NB4 (cell line): Measurements from ENCODE around the gene INSR.
A peak's percentile ranks its signal among the peaks of the same experiment; 100 is the strongest.

Experiments used
- DNase-seq: peaks from one replicate; pipeline ENCODE4 v3.0.0; 2010; ENCODE audit warnings: low read depth
- H3K4me3 ChIP-seq: one replicate; pipeline ENCODE4 v1.5.1; 2011; ENCODE audit warnings: mild to moderate bottlenecking, low read depth, low read length, moderate library complexity
- MYC ChIP-seq: IDR thresholded peaks from 2 replicates; pipeline ENCODE4 v1.6.1; 2011; ENCODE audit warnings: low read depth, low read length
- POLR2A ChIP-seq: IDR thresholded peaks from 2 replicates; pipeline ENCODE4 v1.6.1; 2011; ENCODE audit warnings: mild to moderate bottlenecking; ENCODE audit not compliant: insufficient read length; ENCODE audit errors: extremely low read depth
- TF ChIP-seq, protein P1 (sequence below): IDR thresholded peaks from 2 replicates; pipeline ENCODE4 v1.6.1; 2011; ENCODE audit warnings: low read depth, low read length
- TF ChIP-seq, protein P2 (sequence below): IDR thresholded peaks from one replicate; pipeline ENCODE4 v1.5.1; 2012; ENCODE audit warnings: low read depth, low read length

INSR gene

GRCh38 chr19:7255119-7255518 lies 39.1 kb downstream of the INSR start:
- TF ChIP-seq, protein P1, sequence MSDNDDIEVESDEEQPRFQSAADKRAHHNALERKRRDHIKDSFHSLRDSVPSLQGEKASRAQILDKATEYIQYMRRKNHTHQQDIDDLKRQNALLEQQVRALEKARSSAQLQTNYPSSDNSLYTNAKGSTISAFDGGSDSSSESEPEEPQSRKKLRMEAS = no peak
- TF ChIP-seq MYC (no peak), POLR2A (no peak)
- TF ChIP-seq, protein P2, sequence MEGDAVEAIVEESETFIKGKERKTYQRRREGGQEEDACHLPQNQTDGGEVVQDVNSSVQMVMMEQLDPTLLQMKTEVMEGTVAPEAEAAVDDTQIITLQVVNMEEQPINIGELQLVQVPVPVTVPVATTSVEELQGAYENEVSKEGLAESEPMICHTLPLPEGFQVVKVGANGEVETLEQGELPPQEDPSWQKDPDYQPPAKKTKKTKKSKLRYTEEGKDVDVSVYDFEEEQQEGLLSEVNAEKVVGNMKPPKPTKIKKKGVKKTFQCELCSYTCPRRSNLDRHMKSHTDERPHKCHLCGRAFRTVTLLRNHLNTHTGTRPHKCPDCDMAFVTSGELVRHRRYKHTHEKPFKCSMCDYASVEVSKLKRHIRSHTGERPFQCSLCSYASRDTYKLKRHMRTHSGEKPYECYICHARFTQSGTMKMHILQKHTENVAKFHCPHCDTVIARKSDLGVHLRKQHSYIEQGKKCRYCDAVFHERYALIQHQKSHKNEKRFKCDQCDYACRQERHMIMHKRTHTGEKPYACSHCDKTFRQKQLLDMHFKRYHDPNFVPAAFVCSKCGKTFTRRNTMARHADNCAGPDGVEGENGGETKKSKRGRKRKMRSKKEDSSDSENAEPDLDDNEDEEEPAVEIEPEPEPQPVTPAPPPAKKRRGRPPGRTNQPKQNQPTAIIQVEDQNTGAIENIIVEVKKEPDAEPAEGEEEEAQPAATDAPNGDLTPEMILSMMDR = no peak
- no peak for DNase-seq
- H3K4me3 ChIP-seq = no peak overlapping the region

GRCh38 chr19:7254590-7254989 lies 39.6 kb downstream of the INSR start:
- H3K4me3 ChIP-seq = no peak overlapping the region
- TF ChIP-seq MYC = no peak
- no peak for TF ChIP-seq POLR2A
- TF ChIP-seq, protein P2 = no peak
- TF ChIP-seq, protein P1 = no peak
- no peak for DNase-seq

DNA sequence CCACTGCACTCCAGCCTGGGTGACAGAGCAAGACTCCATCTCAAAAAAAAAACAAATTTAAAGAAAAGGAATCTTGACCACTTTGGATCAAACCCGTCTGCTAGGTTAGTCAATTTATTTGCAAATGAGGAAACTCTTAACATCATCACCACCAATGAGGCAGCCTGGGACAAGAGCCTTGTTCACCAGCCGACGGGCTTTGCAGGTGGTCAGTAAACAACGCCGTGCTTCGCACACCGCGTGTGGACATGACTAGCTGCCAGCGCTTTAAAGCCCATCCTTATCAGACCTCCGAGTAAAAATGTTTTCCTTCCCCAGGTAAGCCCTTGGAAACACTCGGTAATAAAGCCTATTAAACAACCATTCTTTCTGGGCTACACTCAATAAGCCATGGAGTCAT lies 41.9 kb downstream of the INSR start:
- TF ChIP-seq, protein P2 = no peak
- no peak for TF ChIP-seq POLR2A
- TF ChIP-seq, protein P1 = no peak
- no peak for TF ChIP-seq MYC
- DNase-seq = no peak

GRCh38 chr19:7251494-7251893 lies 42.7 kb downstream of the INSR start:
- H3K4me3 ChIP-seq = no peak overlapping the region
- DNase-seq = peak; percentile 88
- TF ChIP-seq, protein P1 = peak; percentile 41; the same call in 1 of the 2 replicates
- no peak for TF ChIP-seq POLR2A
- peak; percentile 51; the same call in 1 of the 2 replicates for TF ChIP-seq MYC
- TF ChIP-seq, protein P2 = no peak

More for the DNA sequence above, 41.9 kb downstream of the INSR start:
- H3K4me3 ChIP-seq = no peak overlapping the region

DNA sequence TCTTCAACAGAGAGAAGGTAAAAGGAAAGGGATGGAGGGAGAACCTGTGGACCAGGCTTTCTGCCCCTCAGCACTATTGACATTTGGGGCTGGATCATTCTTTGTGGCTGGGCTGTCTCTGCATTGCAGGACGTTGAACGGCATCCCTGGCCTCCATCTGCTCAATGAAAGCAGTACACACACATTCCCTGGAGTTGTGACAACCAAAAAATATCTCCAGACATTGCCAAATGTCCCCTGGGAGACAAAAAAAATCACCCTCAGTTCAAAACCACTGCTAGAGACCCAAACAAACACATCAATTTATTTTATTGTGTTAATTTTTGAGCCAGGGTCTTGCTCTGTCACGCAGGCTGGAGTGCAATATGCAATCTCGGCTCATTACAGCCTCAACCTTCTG lies 43.3 kb downstream of the INSR start:
- 0 out of 2 replicates have a peak, but pooled peaks have one; percentile 6 for TF ChIP-seq MYC
- TF ChIP-seq POLR2A = no peak
- no peak for DNase-seq

GRCh38 chr19:7250057-7250596 lies 44.1 kb downstream of the INSR start:
- TF ChIP-seq, protein P2 = no peak
- TF ChIP-seq, protein P1 = no peak
- TF ChIP-seq MYC = no peak
- no peak for TF ChIP-seq POLR2A
- DNase-seq = no peak
- no peak overlapping the region for H3K4me3 ChIP-seq

More for the DNA sequence above, 43.3 kb downstream of the INSR start:
- no peak overlapping the region for H3K4me3 ChIP-seq
